NCI-H510A (cell line): ENCODE results near the gene CAMK1D.

Experiments
- DNase-seq: peaks from one replicate; lab custom pipeline; 2025; lab: John Stamatoyannopoulos, UW

Gene CAMK1D

DNA sequence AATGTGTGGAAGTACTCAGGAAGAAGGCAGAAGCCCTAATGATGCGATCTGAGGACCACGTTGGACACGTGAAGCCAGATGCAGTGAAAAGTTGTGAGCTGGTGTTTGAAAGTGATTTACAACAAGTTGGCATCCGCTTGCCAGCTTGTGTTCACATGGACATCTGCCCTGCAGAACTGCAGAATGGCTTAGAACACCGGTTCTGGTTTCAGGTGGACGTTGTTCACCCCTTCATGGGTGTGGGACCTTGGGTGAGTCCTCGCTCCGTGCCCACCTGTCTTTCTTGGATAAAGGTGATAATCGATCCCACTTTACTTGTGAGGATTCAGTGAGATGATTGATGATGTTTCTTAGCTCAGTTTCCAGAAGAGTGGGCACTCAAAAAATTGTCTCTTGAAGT, 53.8 kb downstream of the CAMK1D start:
- DNase-seq: no peak

DNA sequence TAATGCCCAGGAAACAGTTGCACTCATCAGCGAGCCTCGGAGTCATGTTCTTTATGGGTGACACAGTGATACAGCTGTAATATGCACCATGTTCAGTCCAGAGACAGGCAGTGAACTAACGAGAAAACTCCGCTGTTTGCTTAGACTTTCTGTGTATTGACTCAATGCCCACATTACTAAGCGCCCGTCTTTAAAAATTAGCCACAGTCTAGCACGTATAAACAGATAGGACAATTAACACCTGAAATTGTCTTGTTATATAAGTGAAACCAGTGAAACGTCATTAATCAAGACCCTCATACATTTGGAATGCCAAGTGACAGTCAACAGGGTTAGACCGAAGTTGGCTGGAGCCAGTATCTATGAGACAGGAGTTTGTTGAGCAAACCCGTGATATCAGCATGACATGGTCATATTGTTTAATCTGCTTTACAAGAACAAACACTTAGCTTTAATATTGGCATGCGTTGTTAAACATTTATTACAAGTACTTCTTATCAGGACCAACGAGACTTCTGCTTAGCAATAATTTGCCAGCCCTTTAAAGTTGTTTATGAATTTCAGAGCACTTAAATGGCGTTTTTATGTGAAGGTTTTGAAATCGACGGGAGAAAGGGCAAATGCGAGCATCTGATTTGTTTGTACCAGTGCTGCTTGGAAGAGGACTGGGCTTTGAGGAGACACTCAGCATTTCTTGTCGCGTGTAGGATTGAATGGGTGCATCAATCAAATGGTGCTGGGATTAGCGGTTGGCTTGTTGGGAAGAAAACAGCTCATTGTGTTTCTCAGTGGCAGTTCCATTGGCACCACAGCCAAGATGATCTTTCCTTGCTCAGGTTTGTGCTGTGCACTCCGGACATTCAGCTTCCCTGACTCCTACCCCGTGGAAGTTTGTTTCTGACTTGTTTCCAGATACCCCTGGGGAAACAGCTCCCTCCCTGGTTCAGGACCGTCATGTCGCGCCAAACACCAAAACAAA, 56.3 kb downstream of the CAMK1D start:
- peak; percentile 38 for DNase-seq

DNA sequence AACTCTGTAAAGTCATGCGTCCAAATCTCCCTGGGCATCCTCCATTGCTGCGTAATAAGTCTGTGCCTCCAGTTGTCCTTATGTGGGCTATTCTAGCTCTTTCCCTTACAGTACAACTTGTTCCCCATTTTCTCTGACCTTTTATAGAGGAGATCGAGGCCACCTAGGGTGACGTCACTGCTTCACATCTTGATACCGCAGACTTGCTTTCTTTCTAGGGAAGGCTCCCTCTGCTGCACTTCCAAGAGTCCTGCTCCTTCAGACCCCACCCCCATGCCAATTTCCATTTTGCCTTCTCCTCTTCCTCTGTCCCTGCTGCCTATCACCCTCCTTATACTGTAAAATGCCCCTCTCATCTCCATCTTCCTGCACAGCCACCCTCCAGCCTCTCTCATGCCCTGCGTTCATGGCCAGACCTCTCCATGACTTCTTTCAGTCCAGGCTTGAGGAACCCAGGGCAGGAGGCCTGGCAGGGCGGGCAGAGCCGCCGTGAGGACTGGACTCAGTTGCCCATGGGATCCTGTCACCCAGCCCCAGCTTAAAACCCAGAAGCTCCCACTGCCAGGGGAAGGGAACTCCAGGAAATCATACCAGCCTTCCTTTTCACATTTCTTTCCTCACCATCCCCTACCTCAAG, 57.5 kb downstream of the CAMK1D start:
- DNase-seq: no peak

DNA sequence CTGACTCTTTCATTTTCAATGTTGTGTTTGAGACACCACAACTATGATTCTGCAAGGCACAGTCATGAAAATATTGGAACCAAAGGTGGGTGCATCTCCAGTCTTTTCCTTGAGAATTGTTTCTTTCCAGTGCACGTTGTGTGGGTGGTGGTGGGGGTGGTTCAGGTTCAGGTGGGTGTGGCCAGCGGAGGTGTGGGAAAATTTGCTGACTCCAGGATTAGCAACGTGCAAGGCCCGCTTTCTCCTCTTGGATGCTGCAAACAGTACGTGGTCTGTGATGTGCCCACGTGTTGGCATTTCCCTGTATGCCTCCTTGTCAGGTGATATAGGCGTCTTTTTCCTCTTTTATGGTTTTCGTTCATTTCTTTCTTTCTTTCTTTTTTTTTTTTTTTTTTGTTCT, 59.1 kb downstream of the CAMK1D start:
- no peak for DNase-seq

DNA sequence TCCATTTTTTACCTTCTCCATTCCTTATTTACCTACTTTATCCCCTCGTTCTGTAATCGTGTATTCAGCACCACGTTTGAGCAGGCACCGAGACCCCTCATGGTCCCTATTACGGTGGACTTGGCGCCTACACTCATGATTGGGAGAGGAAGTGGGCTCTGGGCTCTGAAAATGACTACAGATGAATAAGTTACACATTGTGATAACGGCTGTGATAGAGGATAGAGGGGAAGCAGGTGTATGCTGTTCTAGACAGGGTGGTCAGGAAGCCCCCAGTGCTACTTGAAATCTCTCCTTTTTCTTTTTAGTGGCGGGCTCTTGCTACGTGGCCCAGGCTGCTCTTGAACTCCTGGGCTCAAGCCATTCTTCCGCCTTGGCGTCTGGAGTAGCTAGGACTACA, 59.8 kb downstream of the CAMK1D start:
- no peak for DNase-seq

DNA sequence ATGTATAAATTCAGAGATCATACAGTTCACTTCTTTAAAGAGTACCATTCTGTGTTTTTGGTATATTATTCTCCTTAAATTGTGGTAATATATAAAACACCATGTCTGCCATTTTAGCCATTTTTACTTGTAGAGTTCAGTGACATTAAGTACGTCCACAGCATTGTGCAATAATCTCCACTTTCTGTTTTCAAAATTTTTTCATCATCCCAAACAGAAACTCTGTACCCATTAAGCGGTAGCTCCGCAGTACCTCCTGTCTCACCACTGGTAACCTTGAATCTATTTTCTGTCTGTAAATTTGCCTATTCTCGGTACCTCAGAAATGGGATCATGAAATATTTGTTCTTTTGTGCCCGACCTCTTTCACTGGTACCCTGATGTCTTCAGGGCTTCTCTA, 60.3 kb downstream of the CAMK1D start:
- DNase-seq: no peak

DNA sequence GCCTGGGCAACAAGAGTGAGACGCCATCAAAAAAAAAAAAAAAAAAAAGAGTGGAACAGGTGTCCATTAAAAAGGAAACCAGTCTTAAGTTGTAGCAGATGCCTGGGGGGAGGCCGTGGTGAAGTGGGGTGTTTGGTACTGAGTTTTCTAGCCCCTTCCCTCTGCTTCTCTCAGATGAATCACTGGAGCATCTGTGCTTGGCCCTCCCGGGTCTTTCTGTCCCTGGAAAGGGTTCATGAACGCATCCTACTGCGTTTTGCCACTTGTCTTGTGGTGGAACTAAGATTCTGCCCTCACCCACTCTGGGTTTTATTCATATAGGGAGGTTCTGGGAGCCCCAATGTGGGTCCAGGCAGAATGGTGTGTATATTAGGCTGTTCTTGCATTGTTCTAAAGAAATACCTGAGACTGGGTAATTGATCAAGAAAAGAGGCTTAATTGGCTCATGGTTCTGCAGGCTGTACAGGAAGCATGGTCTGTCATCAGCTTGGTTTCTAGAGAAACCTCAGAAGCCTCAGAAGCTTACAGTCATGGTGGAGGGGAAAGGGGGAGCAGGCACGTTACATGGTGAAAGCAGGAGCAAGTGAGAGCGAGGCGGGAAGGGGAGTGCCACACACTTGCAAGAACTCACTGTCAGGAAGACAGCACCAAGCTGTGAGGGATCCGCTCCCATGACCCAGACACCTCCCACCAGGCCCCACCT, 63.5 kb downstream of the CAMK1D start:
- DNase-seq: no peak

DNA sequence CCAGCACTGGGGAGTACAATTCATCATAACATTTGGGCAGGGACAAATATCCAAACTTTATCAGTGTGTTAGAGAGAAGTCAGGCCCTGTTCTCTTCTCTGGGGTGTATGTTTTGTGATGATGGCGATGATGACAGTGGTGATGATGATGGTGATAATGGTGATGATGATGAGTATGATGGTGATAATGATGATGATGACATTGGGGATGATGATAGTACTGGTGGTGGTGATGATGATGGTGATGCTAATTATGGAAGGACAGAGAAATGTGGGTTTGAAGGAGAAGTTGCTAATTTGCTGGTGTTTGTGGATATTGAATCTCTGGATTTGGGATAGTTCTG, 64.0 kb downstream of the CAMK1D start:
- no peak for DNase-seq

DNA sequence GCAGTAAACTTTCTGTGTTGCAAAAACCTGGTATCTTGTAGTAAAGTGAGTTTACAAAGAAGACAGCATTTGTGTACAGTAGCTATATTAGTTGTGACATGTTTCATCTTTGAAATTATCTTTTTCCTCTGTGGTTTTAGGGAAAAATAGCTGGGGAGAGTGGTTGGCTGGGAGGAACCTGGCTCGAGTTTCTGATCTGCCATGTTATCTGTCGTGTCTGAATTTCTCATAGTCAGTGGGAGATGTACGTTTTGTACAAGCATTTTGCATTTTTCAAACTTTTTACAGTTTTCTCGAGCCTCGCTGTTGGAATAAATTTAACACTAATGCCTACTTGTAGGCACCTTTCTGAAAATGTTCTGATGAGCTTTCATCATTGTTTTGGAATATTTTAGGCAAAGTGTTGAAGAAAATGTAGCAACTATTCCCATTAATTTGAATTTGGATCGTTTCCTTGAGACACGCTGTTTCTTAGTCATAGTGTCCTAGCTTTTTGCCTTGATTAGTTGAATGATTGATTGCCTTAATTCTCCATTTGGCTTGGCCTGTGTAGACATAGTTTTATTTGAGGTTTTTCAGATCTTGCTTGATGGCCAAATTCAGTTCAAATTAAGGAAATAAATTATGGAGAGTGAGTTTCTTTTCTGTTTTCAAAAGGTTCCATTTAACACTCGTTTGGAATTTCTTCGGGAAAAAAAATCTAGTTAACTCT, 65.1 kb downstream of the CAMK1D start:
- DNase-seq: no peak

DNA sequence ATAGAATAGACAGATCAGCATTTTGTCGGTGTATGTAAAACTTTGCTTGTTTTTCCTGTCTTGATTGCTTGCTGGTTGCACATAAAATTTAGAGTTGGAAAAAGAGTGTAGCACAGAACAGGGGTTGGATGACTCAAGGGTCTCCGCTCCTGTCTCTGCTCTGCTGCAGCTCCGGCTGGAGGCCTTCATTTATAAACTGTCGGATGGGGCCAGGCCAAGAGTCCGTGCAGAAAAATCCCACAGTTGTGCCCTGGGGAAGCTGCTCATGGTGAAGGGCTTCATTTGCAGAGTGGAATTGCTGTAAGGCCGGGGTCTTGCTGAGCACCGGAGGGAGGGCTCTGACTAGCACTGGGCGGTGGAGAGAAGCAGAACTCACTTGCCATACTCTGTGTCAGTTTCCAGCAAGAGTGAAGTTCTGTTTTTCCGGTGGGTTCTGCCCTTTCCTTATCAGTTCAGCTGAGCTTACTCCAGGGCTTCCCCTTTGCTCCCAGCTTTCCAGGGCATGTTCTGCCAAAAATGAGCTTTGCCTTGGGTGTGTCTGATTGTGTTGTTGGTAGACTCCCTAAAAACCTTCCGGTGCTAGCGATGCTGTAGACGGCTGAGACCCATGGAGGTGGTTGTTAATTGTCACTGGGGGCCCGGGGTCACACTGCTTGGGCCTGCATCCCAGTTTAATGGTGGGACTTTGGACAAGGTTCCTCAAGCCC, 67.2 kb downstream of the CAMK1D start:
- DNase-seq: no peak

DNA sequence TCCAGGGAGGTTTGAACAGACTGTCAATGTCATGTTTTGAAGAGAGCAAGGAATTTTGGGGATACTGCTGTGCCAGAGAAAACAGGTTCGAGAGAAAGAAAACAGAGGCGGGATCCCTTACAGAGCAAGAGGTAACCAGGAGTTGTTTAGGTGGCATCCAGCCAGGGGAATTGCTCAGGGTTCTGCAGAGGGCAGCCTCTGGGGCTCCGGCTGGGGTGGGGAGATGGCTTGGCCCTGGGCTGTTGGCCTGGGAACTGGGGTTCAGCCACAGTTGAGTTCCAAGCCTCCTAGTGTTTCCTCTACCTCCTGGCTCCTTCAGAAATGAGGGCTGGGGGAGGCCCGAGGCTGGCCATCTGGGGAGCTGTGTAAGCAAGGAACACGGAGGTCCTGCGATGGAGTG, 68.0 kb downstream of the CAMK1D start:
- DNase-seq: no peak

DNA sequence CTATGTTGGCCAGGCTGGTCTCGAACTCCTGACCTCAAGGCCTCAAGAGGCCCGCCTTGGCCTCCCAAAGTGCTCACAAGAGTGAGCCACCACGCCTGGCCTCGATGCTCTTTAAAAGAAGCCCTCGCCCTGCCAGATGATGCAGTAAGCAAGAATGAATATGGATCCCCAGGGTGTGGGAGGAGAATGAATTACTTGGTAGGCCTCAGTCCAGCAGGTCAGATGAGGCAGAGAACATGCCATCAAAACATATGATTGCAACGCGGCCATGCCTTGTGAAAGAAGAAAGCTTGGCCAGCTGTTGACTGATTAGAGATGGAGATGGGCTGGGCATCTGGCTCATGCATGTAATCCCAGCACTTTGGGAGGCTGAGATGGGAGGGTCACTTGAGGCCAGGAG, 68.7 kb downstream of the CAMK1D start:
- DNase-seq: no peak

DNA sequence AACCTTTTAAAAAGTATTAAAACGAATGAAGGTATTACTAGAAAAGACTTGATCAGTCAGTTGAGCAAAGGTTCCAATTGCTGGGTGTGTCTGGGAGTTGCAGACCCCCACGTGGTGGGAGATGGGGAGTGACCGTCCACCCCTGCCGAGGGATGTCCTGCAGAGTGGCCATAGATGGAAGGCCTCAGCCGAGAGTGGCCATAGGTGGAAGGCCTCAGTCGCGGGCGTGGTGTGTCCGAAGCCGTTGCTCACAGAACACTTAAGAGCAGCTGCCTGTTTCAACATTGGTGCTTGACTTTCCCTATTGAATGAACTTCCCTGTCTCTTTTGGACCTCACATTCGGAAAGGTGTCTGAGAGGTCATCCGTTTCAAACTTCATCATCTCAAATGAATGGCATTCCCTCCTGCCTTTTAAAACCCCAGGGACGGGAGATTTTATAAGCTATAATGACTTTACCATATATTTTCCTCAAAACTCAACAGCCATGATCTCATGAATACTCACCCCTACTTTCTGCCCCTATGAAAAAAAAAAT, 69.4 kb downstream of the CAMK1D start:
- DNase-seq: no peak

DNA sequence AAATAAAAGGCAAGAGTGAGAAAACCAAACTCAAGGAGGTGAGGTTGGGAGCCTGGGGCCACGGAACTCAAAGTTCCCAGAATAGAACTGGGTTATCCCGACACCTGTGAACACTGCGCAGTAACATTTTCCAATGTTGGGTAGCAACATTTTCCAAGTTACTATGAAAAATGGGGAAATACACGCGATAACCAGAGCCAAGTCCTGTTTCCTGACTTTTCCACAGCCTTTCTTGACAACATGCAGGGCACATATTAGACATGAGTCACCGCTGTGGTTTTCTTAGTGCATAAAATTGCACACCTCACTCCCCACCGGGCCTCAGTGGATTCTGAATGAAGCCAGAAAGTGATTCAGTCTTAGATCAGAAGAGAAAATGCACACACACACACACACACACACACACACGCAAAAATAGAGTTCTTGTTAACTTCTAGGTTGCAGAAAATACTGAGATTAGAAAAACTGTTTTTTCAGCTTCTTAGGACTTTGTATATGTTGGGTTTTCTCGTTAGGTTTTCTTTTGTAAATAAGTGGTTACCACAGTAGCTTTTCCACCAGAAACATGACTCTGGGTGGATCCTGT, 70.0 kb downstream of the CAMK1D start:
- no peak for DNase-seq

DNA sequence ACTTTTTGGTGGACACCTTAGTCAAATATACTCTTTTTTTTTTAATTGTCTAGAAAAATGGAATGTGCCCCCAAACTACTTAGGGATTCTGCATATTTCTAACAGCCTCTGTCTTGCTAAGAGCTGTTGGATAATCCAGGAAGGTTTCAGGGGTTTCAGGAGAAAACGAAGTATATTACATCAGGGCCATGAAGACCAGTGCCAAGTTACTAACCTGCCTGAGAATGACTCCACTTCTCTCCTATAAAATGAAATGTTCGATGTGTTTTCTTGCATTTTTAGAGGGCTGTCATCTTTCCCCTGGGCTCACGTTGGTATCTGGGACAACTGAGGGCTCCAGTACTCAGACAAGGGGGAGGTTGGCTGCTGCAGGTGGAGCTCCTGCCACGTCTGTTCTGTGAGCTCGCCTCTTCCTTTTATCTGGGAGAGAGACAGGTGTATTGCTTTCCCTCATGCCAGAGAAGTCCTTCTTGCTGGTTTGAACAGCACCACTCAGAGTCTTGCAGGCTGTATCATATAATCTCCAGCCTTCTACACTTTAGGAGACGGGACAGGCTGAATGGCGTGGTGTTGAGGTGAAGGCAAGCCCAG, 71.3 kb downstream of the CAMK1D start:
- DNase-seq: no peak

DNA sequence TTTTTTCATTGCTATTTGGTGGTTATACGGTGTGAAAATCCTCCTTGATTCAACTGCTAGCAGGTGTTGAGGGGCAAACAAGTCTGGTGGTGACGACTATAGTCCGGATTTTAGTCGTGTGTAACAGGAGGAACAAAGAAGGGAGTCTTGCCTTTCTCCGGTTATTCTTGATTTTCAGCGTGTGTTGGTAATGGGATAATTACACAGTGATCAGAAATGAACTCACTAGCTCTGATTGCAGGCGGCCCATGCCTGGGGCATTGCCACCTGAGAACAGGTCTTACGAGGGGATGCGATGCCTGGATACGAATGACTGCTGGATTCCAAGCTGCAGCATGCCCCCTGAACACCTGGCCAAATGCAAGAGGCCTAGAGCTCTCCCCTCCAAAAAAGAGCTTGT, 72.8 kb downstream of the CAMK1D start:
- DNase-seq: no peak

DNA sequence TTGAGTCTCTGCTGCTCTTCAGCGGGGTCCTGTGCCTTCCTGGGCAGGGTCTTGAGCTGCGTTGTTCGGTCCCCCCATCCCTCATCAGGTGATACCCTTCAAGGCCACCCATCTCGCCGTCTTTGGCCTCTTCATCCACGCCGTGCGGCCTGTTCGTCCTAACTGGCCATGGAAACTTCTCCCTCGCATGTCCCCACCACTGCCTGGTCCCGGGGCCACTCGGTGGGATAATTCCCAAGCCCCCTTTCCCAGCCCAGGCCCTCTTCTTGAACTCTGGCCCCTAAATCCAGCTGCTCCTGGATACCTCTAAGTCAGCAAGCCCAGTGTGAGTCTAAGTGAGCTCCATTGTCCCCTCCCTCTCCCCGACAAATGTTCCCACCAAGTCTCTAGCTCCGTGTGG, 74.5 kb downstream of the CAMK1D start:
- no peak for DNase-seq

DNA sequence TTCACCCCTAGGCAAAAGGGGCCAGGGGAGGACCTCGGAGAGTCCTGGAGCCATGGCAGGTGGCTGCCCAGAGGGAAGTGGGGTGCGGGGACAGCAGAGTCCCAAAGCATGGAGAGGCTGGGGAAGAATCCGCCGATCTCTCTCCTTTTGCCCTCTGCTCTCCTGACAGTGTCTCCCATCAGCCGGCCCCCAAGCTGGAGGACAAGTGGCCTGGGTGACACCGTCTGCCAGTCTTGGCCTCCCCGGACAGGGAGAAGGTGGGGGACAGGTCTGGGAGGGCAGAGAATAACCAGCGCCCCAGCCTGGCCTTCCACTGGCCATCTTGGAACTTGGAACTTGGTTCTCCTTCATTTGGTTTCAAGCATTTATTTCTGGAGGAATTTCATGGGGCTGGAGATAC, 77.9 kb downstream of the CAMK1D start:
- DNase-seq: no peak

DNA sequence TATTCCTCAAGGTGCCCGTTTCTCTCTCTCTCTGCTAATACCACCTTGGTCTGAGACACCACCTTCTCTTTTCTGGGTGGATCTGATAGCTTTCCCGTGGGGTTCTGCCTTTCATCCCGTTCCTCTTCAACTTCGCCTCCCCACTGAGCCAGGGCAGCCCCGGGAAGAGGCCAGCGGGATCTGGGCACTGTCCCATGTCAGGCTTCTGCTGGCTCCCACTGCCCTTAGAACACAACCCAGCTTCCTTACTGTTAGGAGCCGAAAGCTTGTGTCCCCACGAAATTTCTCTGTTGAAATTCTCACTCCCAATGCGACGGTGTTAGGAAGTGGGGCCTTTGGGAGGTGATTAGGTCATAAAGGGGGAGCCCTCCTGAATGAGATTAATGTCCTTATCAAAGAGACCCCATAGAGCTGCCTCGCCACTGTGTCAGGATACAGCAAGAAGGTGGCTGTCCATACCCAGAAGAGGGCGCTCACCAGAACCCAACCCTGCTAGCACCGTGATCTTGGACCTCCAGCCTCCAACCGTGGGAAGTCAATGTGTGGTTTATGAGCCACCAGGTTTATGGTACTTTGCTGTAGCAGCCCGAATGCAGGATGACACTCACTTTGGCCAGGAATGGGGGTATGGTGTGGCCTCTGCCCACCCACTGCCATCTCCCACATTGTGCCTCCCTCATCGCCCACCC, 79.2 kb downstream of the CAMK1D start:
- DNase-seq: no peak

DNA sequence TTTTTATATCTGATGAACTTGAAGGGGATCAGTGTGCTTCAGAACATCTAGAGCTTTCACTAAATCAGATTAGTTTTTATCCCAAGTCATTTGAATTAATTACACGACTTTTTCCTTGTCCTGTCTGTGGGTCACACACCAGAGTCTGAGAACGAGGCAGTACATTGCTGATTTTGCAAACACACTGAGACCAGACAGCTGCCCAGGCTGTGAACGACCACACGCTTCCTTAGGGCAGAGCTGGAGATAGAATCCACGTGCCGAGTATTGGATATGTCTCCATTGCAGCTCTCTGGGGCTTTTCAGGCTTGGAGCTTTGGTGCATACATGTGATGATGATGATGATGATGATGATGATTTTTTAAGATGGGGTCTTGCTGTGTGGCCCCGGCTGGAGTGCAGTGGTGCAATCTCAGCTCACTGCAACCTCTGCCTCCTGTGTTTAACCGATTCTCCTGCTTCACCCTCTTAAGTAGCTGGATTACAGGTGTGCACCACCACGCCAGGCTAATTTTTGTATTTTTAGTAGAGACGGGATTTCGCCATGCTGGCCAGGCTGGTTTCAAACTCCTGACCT, 81.1 kb downstream of the CAMK1D start:
- no peak for DNase-seq
